ENCODE measurements around the gene SHROOM1. TPM values are rescaled to one million over a fixed set of nuclear protein-coding genes. Genes with fewer than 3 reads are reported as not detected.

The SHROOM1 gene
- total and polyA plus RNA-seq, 2 of the 8 experiments (the other 6 are each of a cell fraction or from before 2014, with no cell fraction given), result 3.9 to 5.2 TPM

DNA sequence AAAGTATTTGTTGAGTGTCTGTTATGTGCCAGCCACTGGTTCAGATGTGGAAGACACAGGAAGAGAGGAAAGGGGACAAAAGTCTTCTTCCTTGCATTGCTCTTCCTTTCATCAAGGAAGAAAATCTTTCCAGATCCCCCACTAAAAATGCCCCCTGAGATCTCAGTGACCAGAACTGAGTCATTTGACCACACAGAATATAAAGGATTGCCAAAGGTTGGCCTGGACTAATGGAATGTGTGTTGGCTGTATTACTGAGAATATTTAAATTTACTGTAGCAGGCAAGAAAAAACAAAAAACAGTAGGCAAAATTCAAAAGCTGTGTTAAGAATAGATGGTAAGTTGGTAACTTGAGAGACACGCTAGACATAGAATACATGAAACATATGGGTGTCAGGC, 43.4 kb downstream of the SHROOM1 start:
- Histone ChIP-seq H2BK120ac (replicated peaks; ENCODE audit: low read depth, low read length) (no peak overlapping the region), H4K8ac (ENCODE audit: extremely low read depth, insufficient read depth, low read length) (no peak overlapping the region), H3K4me2 (ENCODE audit: insufficient read depth in 1 of 2, low read depth in 2 of 2, low read length in 2 of 2) (no peak overlapping the region), H3K23me2 (ENCODE audit: low read depth, low read length) (no peaks in the 10 kb centered on the region), H2BK15ac (ENCODE audit: low read length) (no peak overlapping the region), H3K36me3 (ENCODE audit: control insufficient read depth in 2 of 4, insufficient read depth in 4 of 4, low read length in 3 of 4) (no peaks in the 10 kb centered on the region), H3K4me1 (replicated peaks in 1 of 4; ENCODE audit: control insufficient read depth in 3 of 4, insufficient read depth in 4 of 4, low read length in 3 of 4) (no peaks in the 10 kb centered on the region; a peak in 1 of 7 replicates), H2AK5ac (ENCODE audit: low read depth, low read length) (no peak overlapping the region), H4K91ac (replicated peaks; ENCODE audit: insufficient read length, low read length) (no peak overlapping the region), H3K23ac (ENCODE audit: insufficient read length) (no peak overlapping the region), H2BK20ac (ENCODE audit: low read length) (no peak overlapping the region), H2AFZ (ENCODE audit: low read length) (no peak overlapping the region), H3K27me3 (replicated peaks in 1 of 4; ENCODE audit: control insufficient read depth in 3 of 4, extremely low read depth in 1 of 4, insufficient read depth in 3 of 4, low read length in 3 of 4) (no peaks in the 10 kb centered on the region), H3K18ac (ENCODE audit: extremely low read depth, low read length) (no peak overlapping the region), H3K4me3 (ENCODE audit: extremely low read depth in 1 of 4, insufficient read depth in 2 of 4, low read depth in 3 of 4, low read length in 4 of 4) (no peak overlapping the region), H3K56ac (replicated peaks; ENCODE audit: insufficient read length, low read depth, low read length) (no peak overlapping the region), H2BK12ac (ENCODE audit: low read depth, low read length) (no peak overlapping the region), H3K79me1 (ENCODE audit: low read depth, low read length) (no peaks in the 10 kb centered on the region), H3K4ac (replicated peaks; ENCODE audit: insufficient read length, low read depth, low read length) (no peak overlapping the region), H4K20me1 (replicated peaks in 1 of 2; ENCODE audit: control insufficient read depth in 1 of 2, insufficient read depth in 2 of 2, low read length in 2 of 2) (no peaks in the 10 kb centered on the region), H3K27ac (ENCODE audit: low read depth, low read length) (no peak overlapping the region), H3K9me3 (ENCODE audit: insufficient read depth in 2 of 2, low read depth in 1 of 2, low read length in 1 of 2) (no peaks in the 10 kb centered on the region), H3K9ac (replicated peaks in 1 of 4; ENCODE audit: extremely low read depth in 1 of 4, low read depth in 3 of 4, low read length in 3 of 4) (no peak overlapping the region), H4K5ac (ENCODE audit: insufficient read length, low read depth, low read length) (no peak overlapping the region), H3K14ac (ENCODE audit: insufficient read length) (no peak overlapping the region), H2BK5ac (ENCODE audit: low read depth, low read length) (no peak overlapping the region), H3K79me2 (ENCODE audit: control insufficient read depth in 1 of 2, insufficient read depth in 2 of 2, low read length in 2 of 2) (no peaks in the 10 kb centered on the region)
- ChIA-PET POLR2A (ENCODE audit: partially characterized antibody) (interaction anchor here (1.5 kb wide), 1 partner anchor 9 kb away, joined by 5 read pairs; no protein-coding TSS in a partner anchor), CTCF (ENCODE audit: partially characterized antibody) (interaction anchor here (0.8 to 1.5 kb wide), 6 partner anchors 10 to 40 kb away, joined by 3 to 4 read pairs (median 3); partner anchors contain the start of genes CCNI2 and SEPTIN8)
- FAIRE-seq (no peak), DNase-seq (ENCODE audit: low read depth in 1 of 2, low spot score in 2 of 2) (no peak)
- 81% methylated on average over 1 of the region's 1 CpG; no CpG with 5 or more reads in 1 of the 2 experiments for WGBS, 2 experiments (ENCODE audit: extremely low coverage in 1 of 2, insufficient coverage in 1 of 2, insufficient read length in 1 of 2, insufficient replicate concordance in 2 of 2, low coverage in 1 of 2, low lambda C conversion rate in 2 of 2, missing lambda C conversion rate in 1 of 2)
- no peak for TF ChIP-seq POLR2A (IDR thresholded peaks at IDR 0.05; ENCODE audit: control extremely low read depth in 1 of 2, low read depth in 2 of 2, low read length in 2 of 2)
- TF ChIP-seq SRF (IDR thresholded peaks at IDR 0.05; ENCODE audit: low read depth, low read length), result no peak
- TF ChIP-seq GTF2F1 (IDR thresholded peaks at IDR 0.05; ENCODE audit: borderline replicate concordance, low read depth, low read length), result no peak
- TF ChIP-seq NRF1 (IDR thresholded peaks at IDR 0.05; ENCODE audit: low read depth, low read length), result no peak
- TF ChIP-seq BACH1 (IDR thresholded peaks at IDR 0.05; ENCODE audit: low read length), result no peak
- TF ChIP-seq, protein P1, sequence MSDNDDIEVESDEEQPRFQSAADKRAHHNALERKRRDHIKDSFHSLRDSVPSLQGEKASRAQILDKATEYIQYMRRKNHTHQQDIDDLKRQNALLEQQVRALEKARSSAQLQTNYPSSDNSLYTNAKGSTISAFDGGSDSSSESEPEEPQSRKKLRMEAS (IDR thresholded peaks at IDR 0.05), result no peak
- no peak for TF ChIP-seq YY1 (IDR thresholded peaks at IDR 0.05; ENCODE audit: low read depth, low read length)
- TF ChIP-seq CEBPB (IDR thresholded peaks at IDR 0.05; ENCODE audit: low read depth, low read length), result no peak
- no peak for TF ChIP-seq TAF7 (optimal IDR thresholded peaks at IDR 0.05; ENCODE audit: borderline replicate concordance, low read depth, low read length)
- no peak for TF ChIP-seq RAD21 (IDR thresholded peaks at IDR 0.05 in 1 of 2, conservative IDR thresholded peaks at IDR 0.05 in 1 of 2; ENCODE audit: low read depth in 2 of 2, low read length in 2 of 2)
- no peak for TF ChIP-seq JUND (IDR thresholded peaks at IDR 0.05; ENCODE audit: low read length)
- no peak for TF ChIP-seq HDAC2 (IDR thresholded peaks at IDR 0.05; ENCODE audit: borderline replicate concordance in 1 of 2, low read depth in 2 of 2, low read length in 2 of 2)
- no peak for TF ChIP-seq SIX5 (IDR thresholded peaks at IDR 0.05; ENCODE audit: low read depth, low read length)

Data from H1 (cell line).